ENCODE data around the gene MVB12B.
A peak's percentile ranks its signal among the peaks of the same experiment; 100 is the strongest.

The MVB12B gene

GRCh38 chr9:126367616-126368015, 41.0 kb downstream of the MVB12B start:
- DNase-seq (ENCODE audit: low spot score) = no peak
- no peak overlapping the region for H3K27ac ChIP-seq
- TF ChIP-seq CTCF (IDR thresholded peaks at IDR 0.05) = no peak
- no peak overlapping the region for H3K4me3 ChIP-seq

DNA sequence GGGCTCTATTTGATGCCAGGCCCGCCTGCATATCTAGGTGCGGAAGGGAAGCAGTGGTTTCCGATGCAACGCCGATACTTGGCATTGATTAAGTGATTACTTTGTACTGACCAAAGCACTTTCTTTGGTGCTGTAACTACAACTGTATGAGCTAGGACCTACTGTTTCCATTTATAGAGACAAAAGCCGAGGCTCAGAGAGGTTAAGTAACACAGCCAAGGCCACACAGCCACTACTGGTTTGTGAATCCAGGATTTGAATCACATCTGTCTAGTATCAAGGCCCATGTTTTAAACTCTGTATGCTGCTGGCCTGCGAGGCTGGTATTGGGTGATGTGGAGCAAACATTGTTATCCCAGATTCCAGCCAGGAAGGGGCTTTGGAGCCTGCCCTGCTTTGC, 41.4 kb downstream of the MVB12B start:
- no peak overlapping the region for H3K27ac ChIP-seq

GRCh38 chr9:126371007-126371870, 44.6 kb downstream of the MVB12B start:
- DNase-seq (ENCODE audit: low spot score) = no peak
- TF ChIP-seq CTCF (IDR thresholded peaks at IDR 0.05) = no peak
- Histone ChIP-seq H3K27ac (no peak overlapping the region), H3K4me3 (no peak overlapping the region)

More for the DNA sequence above, 41.4 kb downstream of the MVB12B start:
- H3K4me3 ChIP-seq = no peak overlapping the region
- TF ChIP-seq CTCF (IDR thresholded peaks at IDR 0.05) = no peak
- no peak for DNase-seq (ENCODE audit: low spot score)

DNA sequence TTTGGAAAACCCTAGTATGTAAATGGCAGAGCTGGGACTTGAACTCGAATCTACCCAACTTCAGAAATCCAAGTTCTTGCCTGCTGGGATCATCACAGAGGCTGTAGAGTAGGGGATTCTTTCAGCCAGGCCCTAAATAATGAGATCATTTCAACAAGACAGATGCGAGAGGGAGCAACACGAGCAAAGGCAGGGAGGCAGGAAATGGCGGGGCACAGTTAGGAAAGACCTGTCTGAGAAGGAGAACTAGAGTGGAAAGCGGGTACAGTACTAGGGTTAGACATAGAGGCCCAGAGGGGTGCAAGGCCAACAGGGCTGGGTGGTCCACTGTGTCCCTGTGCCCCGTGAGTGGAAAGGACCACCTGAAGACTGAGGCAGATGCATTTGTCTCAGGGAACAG, 46.1 kb downstream of the MVB12B start:
- H3K27ac ChIP-seq = no peak overlapping the region
- no peak for TF ChIP-seq CTCF (IDR thresholded peaks at IDR 0.05)
- no peak overlapping the region for H3K4me3 ChIP-seq
- no peak for DNase-seq (ENCODE audit: low spot score)

DNA sequence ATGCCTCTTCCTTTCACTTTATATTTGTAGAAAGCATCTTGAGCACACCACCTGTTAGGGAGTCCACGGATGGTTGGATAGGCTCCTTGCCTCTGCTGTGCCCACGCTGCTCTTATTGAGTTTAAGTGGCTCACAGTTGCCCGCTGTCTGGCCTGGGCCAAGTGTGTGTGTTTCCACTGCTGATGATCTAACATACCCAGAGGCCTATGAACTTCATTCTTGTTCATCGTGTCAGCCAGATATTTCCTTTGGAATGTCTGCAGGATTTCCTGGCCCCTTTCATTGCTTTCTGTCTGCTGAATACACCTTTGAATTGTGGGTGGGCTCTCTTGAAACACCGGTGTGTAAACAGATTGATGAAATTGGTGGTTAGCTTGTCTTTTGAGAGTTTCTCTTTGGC, 46.6 kb downstream of the MVB12B start:
- no peak overlapping the region for H3K4me3 ChIP-seq
- no peak for TF ChIP-seq CTCF (IDR thresholded peaks at IDR 0.05)
- DNase-seq (ENCODE audit: low spot score) = no peak
- no peak overlapping the region for H3K27ac ChIP-seq

DNA sequence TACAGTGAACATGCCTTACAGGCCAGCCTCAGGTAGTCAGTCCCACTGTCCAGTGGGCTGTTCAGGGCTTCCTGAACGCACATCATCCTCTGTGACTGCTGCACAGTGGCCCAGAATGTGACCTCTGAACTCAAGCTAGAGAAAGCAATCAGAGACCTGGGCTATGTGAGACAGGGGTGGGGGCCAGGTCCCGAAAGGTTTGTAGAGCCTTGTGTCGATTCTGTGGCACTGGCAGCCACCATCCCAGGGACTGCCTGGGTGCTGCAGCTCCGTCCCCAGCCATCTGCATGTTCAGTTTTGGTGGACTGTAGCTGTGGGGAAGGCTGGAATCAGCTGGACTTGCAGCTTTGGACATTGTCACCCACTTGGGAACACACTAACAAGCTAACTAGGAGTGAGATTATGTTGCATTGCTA, 47.7 kb downstream of the MVB12B start:
- TF ChIP-seq CTCF (IDR thresholded peaks at IDR 0.05) = no peak
- Histone ChIP-seq H3K27ac (peak overlapping the region in 1 of 2 donors; percentile 4), H3K4me3 (no peak overlapping the region)
- DNase-seq (ENCODE audit: low spot score) = no peak

DNA sequence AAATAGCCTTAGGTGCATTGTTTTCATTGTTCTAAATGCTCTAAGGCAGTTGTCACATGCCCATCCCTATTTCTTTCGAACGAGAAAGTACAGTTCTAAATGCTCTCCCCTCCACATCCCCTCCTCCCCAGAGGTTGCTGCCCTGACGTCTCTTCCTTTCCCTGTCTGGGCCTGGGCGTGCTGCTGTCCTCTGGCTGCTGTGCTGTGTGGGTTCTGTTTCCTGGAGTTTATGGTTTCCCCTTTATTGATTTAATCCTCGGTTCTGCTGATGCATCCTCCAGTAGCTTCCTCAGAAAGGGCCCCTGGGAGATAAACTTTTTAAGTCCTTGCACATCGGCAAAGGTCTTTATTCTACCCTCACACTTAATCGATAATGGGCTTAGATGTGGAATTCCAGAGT, 48.8 kb downstream of the MVB12B start:
- no peak overlapping the region for H3K4me3 ChIP-seq
- no peak for DNase-seq (ENCODE audit: low spot score)
- H3K27ac ChIP-seq = no peak overlapping the region
- TF ChIP-seq CTCF (IDR thresholded peaks at IDR 0.05) = no peak

Measured in coronary artery (tissue), 2 donors.